HL-60 (cell line): ENCODE results near the gene MTG2.

Source experiments
- CTCF ChIP-seq: IDR thresholded peaks from one replicate; pipeline ENCODE4 v1.5.1; 2011; ENCODE audit warnings: low read length, control low read depth, inconsistent platforms; ENCODE audit not compliant: insufficient read depth
- POLR2AphosphoS5 ChIP-seq: IDR thresholded peaks from 2 replicates; pipeline ENCODE4 v1.6.1; 2012; ENCODE audit warnings: low read depth
- REST ChIP-seq: IDR thresholded peaks from 2 replicates; pipeline ENCODE4 v1.6.1; 2012; ENCODE audit warnings: low read depth; ENCODE audit not compliant: insufficient replicate concordance
- SPI1 ChIP-seq: IDR thresholded peaks from 2 replicates; pipeline ENCODE4 v1.6.1; 2012; ENCODE audit warnings: low read depth, mild to moderate bottlenecking, borderline replicate concordance

- TF ChIP-seq CTCF (no peak), REST (peak; percentile 54), POLR2AphosphoS5 (no peak), SPI1 (no peak)
Measured at GRCh38 chr20:62138204-62138543, 44.7 kb upstream of the MTG2 start.
